ENCODE results near the gene NFATC4. TPM values are rescaled to one million over a fixed set of nuclear protein-coding genes. Genes with fewer than 3 reads are reported as not detected.

The NFATC4 gene
- total and polyA plus RNA-seq, 12 donors: 3.0 to 69.2 (median 9.9) TPM

DNA sequence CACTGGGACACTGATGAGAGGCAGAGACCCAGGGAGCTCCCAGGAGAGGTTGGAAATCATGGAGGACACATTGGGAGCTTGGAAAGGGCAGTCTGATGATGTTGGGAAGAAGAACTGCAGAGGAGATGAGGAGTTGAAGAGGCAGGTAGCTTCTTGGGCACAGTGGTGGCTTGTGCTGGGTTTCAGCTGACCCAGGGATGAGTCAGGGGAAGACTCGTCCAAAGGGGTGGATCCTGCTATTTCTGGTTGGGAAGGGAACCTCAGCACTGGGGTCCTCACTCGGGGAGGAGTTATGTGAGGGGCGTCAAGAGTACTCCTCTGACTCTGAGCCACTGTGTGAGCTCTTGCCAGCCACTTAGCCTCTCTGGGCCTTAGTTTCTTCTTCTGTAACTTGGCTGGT, 44.6 kb upstream of the NFATC4 start:
- ATAC-seq: no peak
- TF ChIP-seq, protein P1, sequence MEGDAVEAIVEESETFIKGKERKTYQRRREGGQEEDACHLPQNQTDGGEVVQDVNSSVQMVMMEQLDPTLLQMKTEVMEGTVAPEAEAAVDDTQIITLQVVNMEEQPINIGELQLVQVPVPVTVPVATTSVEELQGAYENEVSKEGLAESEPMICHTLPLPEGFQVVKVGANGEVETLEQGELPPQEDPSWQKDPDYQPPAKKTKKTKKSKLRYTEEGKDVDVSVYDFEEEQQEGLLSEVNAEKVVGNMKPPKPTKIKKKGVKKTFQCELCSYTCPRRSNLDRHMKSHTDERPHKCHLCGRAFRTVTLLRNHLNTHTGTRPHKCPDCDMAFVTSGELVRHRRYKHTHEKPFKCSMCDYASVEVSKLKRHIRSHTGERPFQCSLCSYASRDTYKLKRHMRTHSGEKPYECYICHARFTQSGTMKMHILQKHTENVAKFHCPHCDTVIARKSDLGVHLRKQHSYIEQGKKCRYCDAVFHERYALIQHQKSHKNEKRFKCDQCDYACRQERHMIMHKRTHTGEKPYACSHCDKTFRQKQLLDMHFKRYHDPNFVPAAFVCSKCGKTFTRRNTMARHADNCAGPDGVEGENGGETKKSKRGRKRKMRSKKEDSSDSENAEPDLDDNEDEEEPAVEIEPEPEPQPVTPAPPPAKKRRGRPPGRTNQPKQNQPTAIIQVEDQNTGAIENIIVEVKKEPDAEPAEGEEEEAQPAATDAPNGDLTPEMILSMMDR (IDR thresholded peaks at IDR 0.05): no peak

GRCh38 chr14:24324024-24324423, 44.0 kb upstream of the NFATC4 start:
- 85% methylated on average over 5 to 6 of the region's 6 CpGs for WGBS, 2 donors
- intact Hi-C loops (cut with DNase I): no loop called here
- Histone ChIP-seq H3K4me1 (peaks cover 0 to 27% (median 0%) of the 10 kb centered on the region in 9 donors), H3K36me3 (peaks cover 0 to 91% (median 0%) of the 10 kb centered on the region in 9 donors), H3K27me3 (peaks cover 0 to 9% (median 0%) of the 10 kb centered on the region in 7 donors), H3K27ac (no peak overlapping the region), H3K4me3 (no peak overlapping the region), H3K9me3 (no peaks in the 10 kb centered on the region)
- ATAC-seq (no peak), DNase-seq (no peak)
- TF ChIP-seq, protein P1 (IDR thresholded peaks at IDR 0.05): no peak

More for the DNA sequence above, 44.6 kb upstream of the NFATC4 start:
- no peak overlapping the region for H3K27ac ChIP-seq
- intact Hi-C loops (cut with DNase I): no loop called here
- H3K9me3 ChIP-seq: no peaks in the 10 kb centered on the region
- peaks cover 0 to 27% (median 0%) of the 10 kb centered on the region in 9 donors for H3K4me1 ChIP-seq
- 75% methylated on average over 3 of the region's 3 CpGs for WGBS, 2 donors
- no peak overlapping the region for H3K4me3 ChIP-seq
- H3K27me3 ChIP-seq: peaks cover 0 to 15% (median 0%) of the 10 kb centered on the region in 7 donors
- peaks cover 0 to 91% (median 0%) of the 10 kb centered on the region in 9 donors for H3K36me3 ChIP-seq
- DNase-seq: no peak

GRCh38 chr14:24325041-24325530, 42.9 kb upstream of the NFATC4 start:
- ATAC-seq (no peak), DNase-seq (no peak)
- 86 to 87% methylated on average over 5 of the region's 5 CpGs for WGBS, 2 donors
- no peaks in the 10 kb centered on the region for H3K27me3 ChIP-seq
- intact Hi-C loops (cut with DNase I): no loop called here
- TF ChIP-seq, protein P1 (IDR thresholded peaks at IDR 0.05): no peak
- no peaks in the 10 kb centered on the region for H3K9me3 ChIP-seq
- H3K4me1 ChIP-seq: peaks cover 0 to 36% (median 0%) of the 10 kb centered on the region in 9 donors
- H3K27ac ChIP-seq: no peak overlapping the region
- peaks cover 0 to 91% (median 0%) of the 10 kb centered on the region in 9 donors for H3K36me3 ChIP-seq
- no peak overlapping the region for H3K4me3 ChIP-seq

DNA sequence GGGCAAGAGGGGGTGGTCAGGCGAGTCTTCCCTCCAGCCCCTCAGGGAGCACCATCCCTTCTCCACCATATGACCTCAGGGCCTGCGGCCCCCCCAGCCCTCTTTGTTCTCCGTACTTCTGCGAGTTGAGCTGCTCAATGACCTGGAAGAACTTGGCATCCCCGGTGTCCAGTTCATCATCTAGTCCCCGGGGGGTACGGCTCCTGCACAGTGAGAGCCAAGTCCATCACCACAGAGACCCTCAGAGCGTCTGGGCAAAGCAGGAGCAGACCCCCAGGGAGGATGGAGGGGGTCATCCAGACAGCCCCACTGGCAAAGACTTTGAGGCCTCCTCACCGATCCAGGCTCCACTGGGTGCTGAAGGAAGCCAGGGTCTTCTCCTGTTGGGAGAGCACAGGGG, 42.0 kb upstream of the NFATC4 start:
- no peak for ATAC-seq
- TF ChIP-seq, protein P1 (IDR thresholded peaks at IDR 0.05): no peak
- intact Hi-C loops (cut with DNase I): no loop called here
- Histone ChIP-seq H3K9me3 (no peaks in the 10 kb centered on the region), H3K27me3 (no peaks in the 10 kb centered on the region), H3K4me1 (peaks cover 0 to 45% (median 0%) of the 10 kb centered on the region in 9 donors), H3K4me3 (no peak overlapping the region), H3K27ac (no peak overlapping the region), H3K36me3 (peaks cover 0 to 90% (median 0%) of the 10 kb centered on the region in 9 donors)
- 84 to 87% methylated on average over 9 of the region's 9 CpGs for WGBS, 2 donors
- no peak for DNase-seq
